ENCODE data around the gene PRIMA1. TPM values are rescaled to one million over a fixed set of nuclear protein-coding genes. Genes with fewer than 3 reads are reported as not detected.

Gene PRIMA1
- total and polyA plus RNA-seq, 10 of the 15 experiments (the other 5 are each of a cell fraction or from before 2014, with no cell fraction given): not detected

- H3K9me3 ChIP-seq (replicated peaks; ENCODE audit: control insufficient read depth, insufficient read depth, low read length): no peaks in the 10 kb centered on the region
- no peak for DNase-seq (ENCODE audit: low read depth, low spot score)
- no peak overlapping the region for H3K27ac ChIP-seq (ENCODE audit: control insufficient read depth, insufficient read depth)
- no peaks in the 10 kb centered on the region for H3K4me1 ChIP-seq (ENCODE audit: control insufficient read depth, insufficient read depth, low read length)
- ChIA-PET RAD21 (ENCODE audit: unreplicated experiment) (no interaction called here), POLR2A (no interaction called here), SMC1A (ENCODE audit: uncharacterized antibody, unreplicated experiment) (interaction anchor here (0.7 kb wide), 1 partner anchor 196 kb away, joined by 3 read pairs; no protein-coding TSS in a partner anchor), CTCF (interaction anchor here (1.1 kb wide), 1 partner anchor 706 kb away, joined by 3 read pairs; no protein-coding TSS in a partner anchor)
- no peaks in the 10 kb centered on the region for H4K20me1 ChIP-seq (ENCODE audit: control insufficient read depth, insufficient read depth)
- in situ Hi-C loops (cut with MboI) (no loop called here), intact Hi-C loops (cut with micrococcal nuclease; ENCODE audit: unreplicated experiment) (no loop called here)
- TF ChIP-seq RB1 (IDR thresholded peaks at IDR 0.05; ENCODE audit: borderline replicate concordance): no peak
- no peak for TF ChIP-seq ZNF622 (IDR thresholded peaks at IDR 0.05)
- TF ChIP-seq FOS (IDR thresholded peaks at IDR 0.05; ENCODE audit: borderline replicate concordance, extremely low read depth, insufficient read length): no peak
- TF ChIP-seq SPI1 (IDR thresholded peaks at IDR 0.05; ENCODE audit: borderline replicate concordance, insufficient read depth, low read depth, low read length): no peak
- no peak for TF ChIP-seq FOXM1 (IDR thresholded peaks at IDR 0.05; ENCODE audit: low read depth, low read length)
- TF ChIP-seq SP1 (IDR thresholded peaks at IDR 0.05; ENCODE audit: low read depth, low read length): no peak
- no peak for TF ChIP-seq RUNX3 (IDR thresholded peaks at IDR 0.05; ENCODE audit: low read length)
- TF ChIP-seq ZNF592 (IDR thresholded peaks at IDR 0.05): no peak
- no peak for TF ChIP-seq EED (IDR thresholded peaks at IDR 0.05; ENCODE audit: low read depth)
- no peak for TF ChIP-seq PKNOX1 (IDR thresholded peaks at IDR 0.05)
- no peaks in the 10 kb centered on the region for H3K79me2 ChIP-seq (ENCODE audit: control insufficient read depth, insufficient read depth, low read length)
- peaks cover 0 to 2% of the 10 kb centered on the region in 2 experiments; a peak in 2 of 4 replicates for H3K27me3 ChIP-seq (replicated peaks in 1 of 2; ENCODE audit: control insufficient read depth in 2 of 2, insufficient read depth in 2 of 2, low read length in 1 of 2)
- no peak overlapping the region for H3K4me2 ChIP-seq (ENCODE audit: control insufficient read depth, insufficient read depth)
- FAIRE-seq: no peak
- no peak overlapping the region for H2AFZ ChIP-seq (ENCODE audit: control insufficient read depth, low read depth, low read length)
- no peaks in the 10 kb centered on the region for H3K36me3 ChIP-seq (ENCODE audit: control insufficient read depth in 2 of 2, insufficient read depth in 2 of 2, low read length in 1 of 2)
- H3K9ac ChIP-seq (ENCODE audit: control insufficient read depth, insufficient read depth, low read length): no peak overlapping the region
- no peak overlapping the region for H3K4me3 ChIP-seq
- no peak for ATAC-seq
- BruUV-seq (replicated peaks): no TSS peak
- 17% methylated on average over 12 of the region's 13 CpGs for WGBS (ENCODE audit: insufficient coverage, insufficient replicate concordance, low lambda C conversion rate, missing lambda C conversion rate)
Measured at GRCh38 chr14:93715279-93715927, 72.9 kb downstream of the PRIMA1 start.

All from GM12878 (cell line).